GM21723 (cell line): ENCODE measurements around the gene MYO3B.
"Not testable (repeated sequence)": the region's sequence is repeated elsewhere in the genome, so short reads cannot be mapped to it uniquely, and the experiment has no call there.

Source experiments
- ATAC-seq: cut with Tn5 transposase; IDR thresholded peaks from one replicate; pipeline ENCODE4 v1.9.1; 2021; ENCODE audit warnings: mild to moderate bottlenecking, moderate library complexity; ENCODE audit not compliant: unreplicated experiment

Gene MYO3B

GRCh38 chr2:170255971-170256370 lies 78.0 kb downstream of the MYO3B start:
- ATAC-seq = no peak

GRCh38 chr2:170258382-170258781 lies 80.4 kb downstream of the MYO3B start:
- no peak for ATAC-seq

GRCh38 chr2:170260188-170260587 lies 82.2 kb downstream of the MYO3B start:
- ATAC-seq = no peak

- ATAC-seq = no peak
Observed at GRCh38 chr2:170261566-170261965, 83.6 kb downstream of the MYO3B start.

GRCh38 chr2:170262343-170262742 lies 84.4 kb downstream of the MYO3B start:
- ATAC-seq = no peak

GRCh38 chr2:170262806-170263205 lies 84.9 kb downstream of the MYO3B start:
- no peak for ATAC-seq

- not testable (repeated sequence) for ATAC-seq
Observed at GRCh38 chr2:170263728-170264521, 86.0 kb downstream of the MYO3B start.

GRCh38 chr2:170264522-170264860 lies 86.5 kb downstream of the MYO3B start:
- no peak for ATAC-seq

- no peak for ATAC-seq
Observed at GRCh38 chr2:170264865-170265264, 86.9 kb downstream of the MYO3B start.

GRCh38 chr2:170265321-170265720 lies 87.4 kb downstream of the MYO3B start:
- no peak for ATAC-seq

- no peak for ATAC-seq
Observed at GRCh38 chr2:170266358-170266757, 88.4 kb downstream of the MYO3B start.

- no peak for ATAC-seq
Observed at GRCh38 chr2:170267071-170267470, 89.1 kb downstream of the MYO3B start.

GRCh38 chr2:170270278-170270864 lies 92.4 kb downstream of the MYO3B start:
- no peak for ATAC-seq

GRCh38 chr2:170271340-170271739 lies 93.4 kb downstream of the MYO3B start:
- no peak for ATAC-seq

GRCh38 chr2:170276056-170276455 lies 98.1 kb downstream of the MYO3B start:
- ATAC-seq = no peak

GRCh38 chr2:170276925-170277629 lies 99.1 kb downstream of the MYO3B start:
- no peak for ATAC-seq

GRCh38 chr2:170277951-170278350 lies 100.0 kb downstream of the MYO3B start:
- ATAC-seq = no peak

- ATAC-seq = not testable (repeated sequence)
Observed at GRCh38 chr2:170279615-170280014, 101.7 kb downstream of the MYO3B start.

- ATAC-seq = no peak
Observed at GRCh38 chr2:170282851-170283250, 104.9 kb downstream of the MYO3B start.

- ATAC-seq = no peak
Observed at GRCh38 chr2:170284205-170284604, 106.3 kb downstream of the MYO3B start.

- no peak for ATAC-seq
Observed at GRCh38 chr2:170288859-170289258, 110.9 kb downstream of the MYO3B start.

- no peak for ATAC-seq
Observed at GRCh38 chr2:170291474-170291873, 113.5 kb downstream of the MYO3B start.
